Activated T-cell treated with anti-CD3 and anti-CD28 coated beads for 24 hours (primary cell): ENCODE results near the gene BPIFA1.

Experiments used
- DNase-seq: peaks from one replicate; pipeline ENCODE4 v3.0.0-alpha.2; 2020; ENCODE audit warnings: low read depth

Gene BPIFA1

GRCh38 chr20:33239979-33240736, 4.4 kb downstream of the BPIFA1 start:
- no peak for DNase-seq

GRCh38 chr20:33240923-33241322, 5.1 kb downstream of the BPIFA1 start:
- DNase-seq = no peak

- DNase-seq = no peak
Measured at GRCh38 chr20:33242319-33243100, 6.7 kb downstream of the BPIFA1 start.

GRCh38 chr20:33246077-33246476, 10.3 kb downstream of the BPIFA1 start:
- no peak for DNase-seq

GRCh38 chr20:33249456-33249855, 13.7 kb downstream of the BPIFA1 start:
- no peak for DNase-seq

- DNase-seq = no peak
Measured at GRCh38 chr20:33250666-33251065, 14.9 kb downstream of the BPIFA1 start.

- no peak for DNase-seq
Measured at GRCh38 chr20:33251496-33251895, 15.7 kb downstream of the BPIFA1 start.

GRCh38 chr20:33252460-33252859, 16.7 kb downstream of the BPIFA1 start:
- no peak for DNase-seq

GRCh38 chr20:33255005-33255404, 19.2 kb downstream of the BPIFA1 start:
- no peak for DNase-seq

GRCh38 chr20:33257237-33257636, 21.4 kb downstream of the BPIFA1 start:
- no peak for DNase-seq

- no peak for DNase-seq
Measured at GRCh38 chr20:33259371-33259770, 23.6 kb downstream of the BPIFA1 start.

- no peak for DNase-seq
Measured at GRCh38 chr20:33261465-33261864, 25.7 kb downstream of the BPIFA1 start.

- no peak for DNase-seq
Measured at GRCh38 chr20:33262658-33263065, 26.9 kb downstream of the BPIFA1 start.

- no peak for DNase-seq
Measured at GRCh38 chr20:33263784-33264183, 28.0 kb downstream of the BPIFA1 start.

- no peak for DNase-seq
Measured at GRCh38 chr20:33267701-33268100, 31.9 kb downstream of the BPIFA1 start.

GRCh38 chr20:33272155-33272873, 36.5 kb downstream of the BPIFA1 start:
- DNase-seq = no peak

GRCh38 chr20:33273117-33273851, 37.5 kb downstream of the BPIFA1 start:
- no peak for DNase-seq

- no peak for DNase-seq
Measured at GRCh38 chr20:33275215-33275614, 39.4 kb downstream of the BPIFA1 start.

- DNase-seq = no peak
Measured at GRCh38 chr20:33275871-33276270, 40.1 kb downstream of the BPIFA1 start.

- no peak for DNase-seq
Measured at GRCh38 chr20:33276303-33277113, 40.7 kb downstream of the BPIFA1 start.
